Kidney epithelial cell (primary cell): ENCODE data around the gene FOXL2. TPM values are rescaled to one million over a fixed set of nuclear protein-coding genes. Genes with fewer than 3 reads are reported as not detected.

Source experiments
- DNase-seq: peaks from one replicate; pipeline ENCODE4 v3.0.0-alpha.2; 2010; ENCODE audit warnings: low read depth
- H3K27me3 ChIP-seq: 2 replicates; pipeline ENCODE4 v1.6.0; 2011; ENCODE audit warnings: low read length; ENCODE audit not compliant: control insufficient read depth, insufficient read depth
- H3K36me3 ChIP-seq: 2 replicates; pipeline ENCODE4 v1.5.1; 2011; ENCODE audit warnings: low read length; ENCODE audit not compliant: control insufficient read depth, insufficient read depth
- H3K4me3 ChIP-seq: 2 replicates; pipeline ENCODE4 v1.5.1; 2011; ENCODE audit warnings: low read depth, mild to moderate bottlenecking, control low read depth, low read length
- CTCF ChIP-seq: IDR thresholded peaks from 2 replicates; pipeline ENCODE4 v1.5.1; 2011; ENCODE audit warnings: mild to moderate bottlenecking, moderate library complexity, low read length, control low read depth, inconsistent platforms; ENCODE audit not compliant: insufficient read depth, poor library complexity, severe bottlenecking
- total RNA-seq: library from RNA; depleted of rRNA; stranded (reverse); fragments of >200 nt; gene quantifications from 2 replicates; pipeline ENCODE4 v1.2.3, GENCODE V29; 2015

FOXL2 gene
- total RNA-seq, 1 donor from 2014 or later: 0.54 TPM

GRCh38 chr3:138949002-138949418, 2.1 kb upstream of the FOXL2 start:
- Histone ChIP-seq H3K27me3 (peaks cover 68% of the 10 kb centered on the region), H3K4me3 (no peak overlapping the region), H3K36me3 (no peaks in the 10 kb centered on the region)
- DNase-seq: peak; percentile 34
- no peak for TF ChIP-seq CTCF

GRCh38 chr3:138948371-138949001, 1.5 kb upstream of the FOXL2 start:
- no peak for TF ChIP-seq CTCF
- no peak overlapping the region for H3K4me3 ChIP-seq
- no peaks in the 10 kb centered on the region for H3K36me3 ChIP-seq
- DNase-seq: no peak
- peaks cover 73% of the 10 kb centered on the region for H3K27me3 ChIP-seq

- TF ChIP-seq CTCF: no peak
- Histone ChIP-seq H3K36me3 (no peaks in the 10 kb centered on the region), H3K27me3 (peaks cover 82% of the 10 kb centered on the region), H3K4me3 (peak overlapping the region; percentile 42)
- no peak for DNase-seq
These were observed 671 bp upstream of the FOXL2 start for GRCh38 chr3:138947495-138948121.

GRCh38 chr3:138945709-138946662, 951 bp downstream of the FOXL2 start:
- Histone ChIP-seq H3K27me3 (peaks cover 88% of the 10 kb centered on the region), H3K4me3 (peak overlapping the region; percentile 42), H3K36me3 (no peaks in the 10 kb centered on the region)
- TF ChIP-seq CTCF: peak; percentile 34
- DNase-seq: no peak

GRCh38 chr3:138944929-138945708, 1.8 kb downstream of the FOXL2 start:
- TF ChIP-seq CTCF: no peak
- H3K27me3 ChIP-seq: peaks cover 87% of the 10 kb centered on the region
- no peak for DNase-seq
- H3K4me3 ChIP-seq: peak overlapping the region; percentile 26
- no peaks in the 10 kb centered on the region for H3K36me3 ChIP-seq
